ENCODE data around the gene ACSL6.

DNA sequence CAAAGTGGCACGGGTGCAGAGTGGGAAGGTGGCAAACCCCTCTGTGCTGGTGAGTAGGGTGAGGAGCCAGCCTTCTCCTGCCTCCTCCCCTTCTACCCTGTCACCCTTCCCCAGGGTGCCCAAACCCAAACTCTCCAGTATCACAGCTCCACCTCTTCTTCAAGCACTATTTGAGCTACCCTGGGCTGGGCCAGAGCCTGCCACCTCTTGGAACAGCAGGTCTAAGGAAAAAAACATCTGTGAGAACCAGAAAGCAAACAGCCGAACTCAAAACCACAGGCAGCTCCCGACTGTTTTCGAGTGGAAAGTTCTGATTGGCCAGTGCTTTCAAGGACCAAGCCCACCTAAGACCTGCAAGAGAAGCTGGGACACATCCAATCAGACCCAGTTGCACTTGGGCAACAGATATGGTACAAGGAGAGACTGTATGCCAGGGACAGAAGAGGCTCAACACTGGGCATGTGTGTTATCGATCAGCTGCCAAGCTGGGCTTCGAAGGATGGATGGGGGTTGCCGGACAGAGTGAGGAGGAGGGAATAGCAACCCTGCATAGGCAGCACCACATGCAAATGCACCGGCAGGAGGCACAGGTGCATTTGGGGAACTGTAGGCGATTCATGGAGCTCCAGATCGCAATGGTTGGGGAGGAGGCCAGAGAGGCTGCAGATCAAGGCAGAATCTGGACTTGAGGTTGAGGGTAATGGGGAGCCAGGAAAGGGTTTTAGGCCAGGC, 19.7 kb downstream of the ACSL6 start:
- TF ChIP-seq POLR2AphosphoS5 (IDR thresholded peaks at IDR 0.05) (no peak), POLR2A (IDR thresholded peaks at IDR 0.05) (no peak)
- TF ChIP-seq, protein P1, sequence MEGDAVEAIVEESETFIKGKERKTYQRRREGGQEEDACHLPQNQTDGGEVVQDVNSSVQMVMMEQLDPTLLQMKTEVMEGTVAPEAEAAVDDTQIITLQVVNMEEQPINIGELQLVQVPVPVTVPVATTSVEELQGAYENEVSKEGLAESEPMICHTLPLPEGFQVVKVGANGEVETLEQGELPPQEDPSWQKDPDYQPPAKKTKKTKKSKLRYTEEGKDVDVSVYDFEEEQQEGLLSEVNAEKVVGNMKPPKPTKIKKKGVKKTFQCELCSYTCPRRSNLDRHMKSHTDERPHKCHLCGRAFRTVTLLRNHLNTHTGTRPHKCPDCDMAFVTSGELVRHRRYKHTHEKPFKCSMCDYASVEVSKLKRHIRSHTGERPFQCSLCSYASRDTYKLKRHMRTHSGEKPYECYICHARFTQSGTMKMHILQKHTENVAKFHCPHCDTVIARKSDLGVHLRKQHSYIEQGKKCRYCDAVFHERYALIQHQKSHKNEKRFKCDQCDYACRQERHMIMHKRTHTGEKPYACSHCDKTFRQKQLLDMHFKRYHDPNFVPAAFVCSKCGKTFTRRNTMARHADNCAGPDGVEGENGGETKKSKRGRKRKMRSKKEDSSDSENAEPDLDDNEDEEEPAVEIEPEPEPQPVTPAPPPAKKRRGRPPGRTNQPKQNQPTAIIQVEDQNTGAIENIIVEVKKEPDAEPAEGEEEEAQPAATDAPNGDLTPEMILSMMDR (IDR thresholded peaks at IDR 0.05): no peak
